AML-193 (cell line): ENCODE measurements around the gene RSAD1.

Experiments used
- DNase-seq, 2 experiments: peaks; one replicate each; lab custom pipeline; 2025; lab: John Stamatoyannopoulos, UW

RSAD1 gene

DNA sequence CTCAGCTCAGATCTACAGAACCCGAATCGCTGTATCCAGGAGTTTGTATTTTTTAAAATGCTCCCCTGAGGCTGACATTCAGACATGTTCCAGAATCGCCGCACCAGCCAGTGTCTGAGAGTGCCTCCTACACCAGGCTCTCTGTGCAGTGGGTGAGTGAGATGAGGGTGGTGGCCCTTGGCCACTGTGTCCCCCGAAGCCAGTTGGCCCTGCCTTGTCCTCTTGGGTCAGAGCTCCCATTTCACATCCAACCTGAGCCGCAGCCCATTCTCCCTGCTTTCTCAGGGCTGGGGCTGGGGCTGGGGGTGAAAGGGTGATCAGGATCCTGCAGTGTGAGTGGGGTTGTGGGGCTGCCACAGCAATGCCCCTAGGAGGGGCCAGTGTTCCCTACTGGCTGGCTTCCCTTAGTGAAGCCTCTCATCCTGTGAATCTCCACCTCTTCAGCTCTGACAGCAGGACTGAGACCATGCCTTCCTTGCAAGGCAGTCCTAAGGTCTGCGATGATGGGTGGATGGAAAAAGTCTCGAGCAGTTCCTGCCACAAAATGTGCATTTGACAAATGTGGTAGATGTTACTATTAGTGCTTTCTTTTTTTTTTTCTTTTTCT, 16.7 kb downstream of the RSAD1 start:
- no peak for DNase-seq

DNA sequence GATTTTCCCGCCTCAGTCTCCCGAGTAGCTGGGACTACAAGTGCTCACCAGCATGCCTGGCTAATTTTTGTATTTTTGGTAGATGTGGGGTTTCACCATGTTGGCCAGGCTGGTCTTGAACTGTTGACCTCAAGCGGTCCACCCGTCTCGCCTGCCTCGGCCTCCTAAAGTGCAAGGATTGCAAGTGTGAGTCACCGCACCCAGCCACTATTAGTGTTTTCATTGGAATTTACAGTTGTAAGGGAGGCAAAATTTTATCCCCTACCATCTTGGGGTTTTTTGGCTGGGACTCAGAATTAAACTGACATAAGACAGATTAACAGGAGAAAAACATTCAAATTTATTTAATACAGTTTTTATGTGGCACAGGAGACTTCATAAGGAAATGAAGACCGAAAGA, 17.3 kb downstream of the RSAD1 start:
- DNase-seq, result no peak

DNA sequence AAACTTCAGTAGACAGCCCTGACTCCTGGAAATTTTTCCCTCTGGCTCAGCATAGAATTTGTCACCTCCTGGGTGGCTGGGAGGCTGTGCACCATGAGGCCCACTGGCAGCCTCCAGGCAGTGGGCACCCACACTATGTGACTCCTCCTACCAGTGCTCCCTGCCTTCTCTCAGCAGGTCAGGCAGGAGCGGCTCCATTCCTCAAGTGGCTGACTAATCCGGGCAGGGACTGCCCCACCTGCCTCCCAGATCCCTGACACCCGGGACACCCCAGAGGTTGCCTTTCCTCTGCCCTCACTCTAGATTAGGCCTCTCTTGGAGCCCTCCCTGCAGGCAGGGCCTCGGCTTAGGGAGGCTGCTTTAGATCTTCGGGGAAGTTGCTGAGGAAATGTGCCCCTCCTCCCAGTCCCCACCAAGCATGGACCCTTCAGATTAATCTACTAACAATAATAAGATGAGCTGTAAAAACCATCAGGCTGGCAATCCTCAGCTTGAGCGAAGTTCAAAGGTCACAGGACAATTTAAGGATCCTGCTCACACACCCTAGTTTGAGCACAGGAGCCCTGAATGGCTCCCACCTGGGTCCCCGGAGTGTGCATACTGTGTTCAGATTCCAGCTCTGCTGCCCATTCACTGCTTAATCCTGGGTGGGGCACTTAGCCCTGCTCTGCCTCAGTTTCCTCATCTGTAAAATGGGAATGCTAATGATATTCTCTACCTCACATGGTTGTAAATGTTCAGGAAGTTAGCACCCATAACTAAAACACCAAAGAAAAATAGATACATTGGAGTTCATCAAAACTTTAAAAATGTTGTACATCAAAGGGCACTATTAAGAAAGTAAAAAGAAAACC, 19.6 kb downstream of the RSAD1 start:
- DNase-seq, result no peak

DNA sequence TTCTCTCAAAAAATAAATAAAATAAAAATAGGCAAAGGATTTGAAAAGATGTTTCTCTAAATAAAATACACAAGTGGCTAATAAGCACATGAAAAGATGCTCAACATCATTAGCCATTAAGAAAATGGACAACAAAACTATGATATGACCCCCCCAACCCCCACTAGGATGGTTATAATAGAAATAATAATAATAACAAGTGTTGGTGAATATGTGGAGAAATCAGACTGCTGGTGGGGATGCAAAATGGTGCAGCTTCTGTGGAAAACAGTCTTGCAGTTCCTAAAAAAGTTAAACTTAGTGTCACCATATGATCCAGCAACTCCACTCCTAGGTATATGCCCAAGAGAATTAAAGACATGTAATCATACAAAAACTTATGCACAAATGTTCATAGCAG, 20.6 kb downstream of the RSAD1 start:
- no peak for DNase-seq

DNA sequence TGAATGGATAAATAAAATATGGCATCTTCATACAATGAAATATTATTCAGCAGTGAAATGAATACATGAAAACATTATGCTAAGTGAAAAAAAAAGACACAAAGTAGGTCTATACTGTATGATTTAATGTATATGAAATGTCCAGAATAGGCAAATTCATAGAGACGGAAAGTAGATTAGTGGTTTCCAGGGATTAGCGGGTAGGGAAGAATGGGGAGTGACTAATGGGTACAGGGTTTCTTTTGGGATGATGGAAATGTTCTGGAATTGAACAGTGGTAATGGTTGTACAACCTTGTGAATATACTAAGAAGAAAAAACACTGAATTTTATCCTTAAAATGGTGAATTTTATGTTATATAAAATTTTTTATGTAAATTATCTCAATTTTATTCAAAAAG, 21.1 kb downstream of the RSAD1 start:
- no peak for DNase-seq

DNA sequence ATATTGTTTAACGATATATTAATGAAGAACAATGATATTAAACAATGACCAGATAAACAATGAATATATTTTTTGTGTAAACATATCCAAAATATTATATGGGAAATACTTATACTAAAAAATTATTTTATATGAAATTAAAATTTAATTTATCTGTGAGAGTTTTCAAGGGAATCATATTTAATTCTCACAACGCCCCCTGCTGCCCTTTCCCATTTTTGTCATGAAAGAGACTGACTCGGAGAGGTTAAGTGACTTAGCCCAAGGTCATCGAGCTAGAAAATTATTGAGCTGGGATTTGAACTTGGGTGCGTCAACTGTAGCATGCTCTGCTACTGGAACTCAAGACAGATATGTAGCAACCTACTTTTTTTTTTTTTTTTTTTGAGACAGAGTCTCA, 22.4 kb downstream of the RSAD1 start:
- peak; percentile 35 to 44 for DNase-seq

DNA sequence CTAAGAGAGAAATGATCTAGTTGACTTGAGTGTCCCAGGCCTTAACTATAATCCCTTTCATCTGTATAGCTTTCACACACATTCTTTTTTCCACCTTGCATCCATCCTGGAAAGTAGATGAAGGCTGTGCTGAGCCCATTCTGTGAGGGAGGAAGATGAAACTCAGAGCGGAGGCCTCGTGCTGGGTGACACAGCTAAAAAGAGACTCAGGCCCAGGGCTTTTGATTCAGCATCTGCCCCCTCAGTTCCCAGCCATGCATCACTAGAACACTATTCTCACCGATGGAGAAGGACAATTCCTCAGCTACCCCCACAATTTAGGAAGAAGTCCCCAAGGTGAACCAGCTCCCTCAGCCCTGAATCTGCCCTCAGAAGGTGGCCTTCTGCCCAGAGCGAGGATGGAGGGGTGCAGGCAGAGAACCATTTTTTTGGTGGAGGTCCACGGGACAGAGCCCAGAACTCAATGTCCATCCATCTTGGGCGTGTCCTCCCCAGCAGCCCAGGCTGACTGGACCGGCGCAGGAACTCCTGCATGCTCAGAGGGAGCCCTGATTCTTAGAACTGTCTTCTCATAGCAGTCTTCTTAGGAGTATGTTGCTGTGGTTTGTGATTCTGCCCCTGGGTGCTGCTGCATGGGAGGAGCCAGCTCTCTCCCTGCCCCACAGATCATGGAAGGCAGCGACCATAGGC, 23.8 kb downstream of the RSAD1 start:
- DNase-seq, result no peak

DNA sequence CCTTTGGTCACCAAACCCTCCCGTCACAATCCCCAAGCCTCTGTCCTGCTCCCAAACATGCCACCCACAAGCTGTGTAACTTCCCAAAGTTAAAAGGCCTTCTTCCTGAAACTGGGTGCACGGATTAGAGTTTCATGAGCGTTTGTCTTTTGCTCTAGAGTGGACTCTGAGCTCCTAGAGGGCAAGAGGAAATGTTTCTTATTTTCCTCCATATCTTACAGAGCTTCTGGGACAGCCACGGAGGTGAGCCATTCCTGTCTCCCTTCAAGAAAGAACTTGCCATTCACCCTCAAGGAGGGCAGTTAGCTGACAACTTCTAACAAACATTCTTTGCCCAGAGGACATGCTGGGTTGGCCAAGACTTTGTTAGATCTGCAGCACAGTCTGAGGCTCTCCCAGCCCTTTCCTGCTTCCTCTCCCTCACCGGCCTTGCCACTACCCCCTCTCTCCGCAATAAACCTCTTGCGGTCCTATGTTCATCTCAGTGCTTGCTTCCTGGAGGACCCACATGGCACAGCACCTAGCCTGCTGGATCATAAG, 27.0 kb downstream of the RSAD1 start:
- DNase-seq, result no peak

DNA sequence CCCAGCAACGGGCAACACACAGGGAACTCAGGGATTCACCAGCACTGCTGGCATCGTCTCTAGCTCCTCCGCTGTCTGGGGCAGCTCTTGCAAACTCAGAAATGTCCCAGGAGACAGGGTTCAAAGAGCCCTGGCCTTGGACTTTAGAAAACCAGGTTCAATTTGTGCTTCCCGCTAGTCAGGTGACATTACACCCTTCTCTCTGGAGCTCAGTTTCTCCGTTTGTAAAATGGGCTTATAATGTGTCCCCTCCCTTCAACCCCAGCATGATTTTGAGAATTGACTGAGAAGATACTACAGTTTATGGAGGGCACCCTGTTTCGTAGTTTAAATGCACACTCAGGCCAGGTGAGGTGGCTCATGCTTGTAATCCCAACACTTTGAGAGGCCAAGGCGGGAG, 27.6 kb downstream of the RSAD1 start:
- DNase-seq, result no peak

DNA sequence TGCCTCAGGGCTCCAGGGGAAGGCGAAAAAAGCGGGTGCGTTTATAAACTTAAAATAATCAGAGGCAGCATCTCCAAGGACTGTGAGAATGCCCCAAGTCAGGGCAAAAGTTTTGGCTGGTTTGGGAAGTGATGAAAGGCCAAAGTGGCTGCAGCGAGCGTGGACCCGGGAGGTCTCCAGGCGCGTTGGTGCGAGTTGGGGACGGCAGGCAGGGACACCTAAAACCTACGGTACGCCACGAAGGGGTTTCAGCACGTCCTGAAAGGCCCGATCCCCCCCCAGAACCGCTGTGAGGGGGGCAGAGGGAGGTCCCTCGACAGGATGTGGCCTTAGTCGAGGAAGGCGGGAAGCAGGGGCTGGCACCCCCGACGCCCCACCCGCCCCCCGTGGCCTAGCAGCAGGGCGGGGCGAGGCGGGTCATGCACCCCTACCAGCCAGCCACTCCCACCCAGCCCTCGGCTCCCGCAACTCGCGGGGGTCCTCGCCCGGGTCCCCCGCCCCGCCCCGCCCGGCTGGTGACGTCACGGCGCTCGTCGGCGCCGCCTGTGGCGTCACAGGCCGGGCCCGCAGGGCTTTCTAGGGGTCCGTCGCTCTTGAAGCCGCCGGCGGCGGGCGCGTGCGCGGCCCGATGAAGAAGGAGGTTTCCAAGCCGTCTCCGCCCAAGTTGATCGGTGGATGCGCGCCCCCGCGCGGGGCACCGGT, 29.4 kb downstream of the RSAD1 start, which contains the start of gene MYCBPAP:
TSS of gene MYCBPAP (plus strand) at position 569 of the 702 bp plus-strand sequence. CDS start 236 bp downstream, outside the sequence.
- no peak for DNase-seq

DNA sequence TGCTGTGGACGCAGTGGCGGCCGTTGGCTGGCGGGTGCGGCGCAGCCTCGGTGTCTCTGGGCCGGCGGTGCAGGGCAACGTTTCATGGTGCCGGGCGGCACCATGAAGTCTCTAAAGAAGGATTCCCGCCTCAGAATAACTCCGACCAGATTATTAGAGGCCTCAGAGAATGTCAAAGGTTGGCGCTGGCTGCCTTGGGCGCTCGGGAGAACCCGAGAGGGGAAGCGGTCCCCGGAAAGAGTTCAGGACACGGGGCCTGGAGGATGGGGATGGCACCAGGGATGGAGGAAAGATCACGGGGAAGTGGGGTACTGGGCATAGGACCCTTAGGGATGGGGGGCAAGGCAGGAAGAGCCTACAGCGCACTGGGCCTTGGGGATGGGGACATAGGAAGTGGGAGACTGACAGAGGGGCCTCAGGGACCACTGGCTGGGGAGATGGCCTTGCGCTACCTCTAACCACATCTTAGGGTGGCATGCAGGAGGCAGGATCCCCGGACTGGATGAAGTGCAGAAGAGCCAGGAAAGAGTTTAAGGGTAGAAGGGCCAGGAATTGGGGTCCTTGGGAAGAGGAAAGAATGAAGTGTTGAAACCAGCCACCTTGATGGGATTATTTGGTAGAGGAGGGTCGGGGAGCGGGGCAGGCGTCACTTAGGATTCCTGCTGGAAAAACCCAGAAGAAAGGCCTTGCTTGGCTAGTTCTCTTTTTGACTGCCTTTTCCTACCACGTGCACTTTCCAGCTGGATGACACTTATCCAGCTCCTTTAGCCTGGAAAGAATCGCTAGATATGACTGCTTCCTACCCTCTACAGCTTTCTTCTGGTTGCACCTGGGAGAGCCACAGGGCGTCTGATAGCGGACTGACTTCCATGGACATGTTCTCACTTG, 30.2 kb downstream of the RSAD1 start:
- DNase-seq, result no peak

DNA sequence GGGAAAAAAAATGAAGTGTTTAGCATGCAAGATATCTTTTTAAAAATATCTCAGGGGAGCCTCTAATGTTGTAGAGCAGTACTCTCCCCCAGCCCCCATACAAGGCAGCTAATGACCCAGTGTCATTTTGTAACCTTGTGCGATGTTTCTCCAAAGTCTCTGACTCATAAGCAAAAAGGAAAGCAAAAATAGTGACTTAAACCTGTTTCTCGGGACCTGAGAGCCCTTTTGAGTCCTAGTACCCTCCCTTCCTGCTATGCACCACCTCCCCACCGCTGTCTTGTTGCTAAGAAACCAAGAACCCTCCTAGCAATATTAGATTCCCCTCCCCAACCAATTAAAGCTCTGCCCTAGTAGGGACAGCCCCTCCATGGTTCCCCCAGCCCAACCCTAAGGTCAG, 32.4 kb downstream of the RSAD1 start:
- no peak for DNase-seq

DNA sequence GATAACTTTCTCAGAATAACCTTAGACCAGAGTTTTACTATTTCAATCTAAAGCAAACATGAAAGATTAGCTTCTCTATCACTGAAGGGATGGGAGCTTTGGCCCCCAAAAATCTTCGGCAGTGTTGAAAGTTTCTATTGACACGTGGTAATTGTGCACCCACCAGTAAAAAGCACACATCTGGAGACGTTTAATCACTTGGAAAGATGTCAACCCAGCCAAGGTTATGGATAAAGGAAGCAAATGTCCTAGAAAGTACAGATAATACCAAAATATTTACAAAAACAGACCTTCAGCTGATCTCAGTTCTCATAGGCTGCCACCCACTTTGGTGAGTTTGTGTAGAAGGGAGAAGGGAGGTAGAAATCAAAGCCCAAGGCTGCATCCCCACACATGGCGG, 34.8 kb downstream of the RSAD1 start:
- DNase-seq, result no peak

DNA sequence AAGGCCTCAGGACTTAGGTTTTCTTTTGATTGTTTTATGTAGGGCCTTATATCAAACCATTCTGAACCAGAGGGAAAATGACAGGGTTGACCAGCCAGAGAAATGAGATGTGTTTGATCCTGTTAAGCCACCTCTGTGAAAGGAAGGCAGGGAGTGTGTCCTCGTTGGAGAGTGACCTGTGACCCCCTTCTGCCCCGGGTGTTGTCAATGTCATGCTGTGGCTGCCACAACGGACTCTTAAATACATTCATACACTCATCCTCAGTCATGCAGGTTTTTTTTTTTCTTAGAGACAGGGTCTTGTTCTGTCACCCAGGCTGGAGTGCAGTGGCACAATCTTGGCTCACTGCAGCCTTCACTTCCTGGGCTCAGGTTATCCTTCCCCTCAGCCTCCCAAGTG, 35.7 kb downstream of the RSAD1 start:
- no peak for DNase-seq

DNA sequence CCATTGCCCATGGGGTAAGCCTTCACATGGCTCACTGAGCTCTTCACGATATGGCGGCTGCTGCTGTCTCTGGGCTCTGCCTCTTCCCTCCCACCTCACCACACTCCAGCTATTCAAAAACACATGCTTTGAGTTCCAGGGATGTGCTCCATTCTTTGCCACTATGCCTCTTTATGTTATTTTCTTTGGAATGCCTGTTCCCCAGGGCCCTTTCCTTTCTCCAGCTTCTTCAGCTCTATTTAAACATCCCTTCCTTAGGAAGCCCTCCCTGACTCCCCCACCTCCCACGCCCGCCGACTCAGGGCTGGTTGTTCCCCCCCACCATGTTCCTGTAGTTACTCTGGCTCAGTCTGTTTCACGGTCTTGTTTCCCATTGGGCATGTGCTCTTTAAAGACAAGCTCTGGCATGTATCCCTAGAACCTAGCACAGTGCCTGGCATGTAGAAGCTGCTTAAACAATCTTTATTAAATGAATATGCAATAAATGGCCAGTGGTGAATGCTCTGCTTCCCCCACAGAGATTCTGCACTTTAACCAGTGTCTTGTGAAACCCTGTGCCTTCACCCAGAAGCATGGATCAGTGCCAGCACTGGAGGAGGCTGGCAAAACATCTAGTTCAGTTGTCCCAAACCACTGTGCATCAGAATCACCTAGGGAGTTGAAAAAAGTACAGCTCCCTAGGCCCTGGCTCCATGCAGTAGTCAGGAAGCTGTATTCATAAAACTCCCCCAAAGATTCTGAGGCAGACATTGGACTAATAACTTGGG, 36.5 kb downstream of the RSAD1 start:
- DNase-seq, result peak; percentile 72 to 82

DNA sequence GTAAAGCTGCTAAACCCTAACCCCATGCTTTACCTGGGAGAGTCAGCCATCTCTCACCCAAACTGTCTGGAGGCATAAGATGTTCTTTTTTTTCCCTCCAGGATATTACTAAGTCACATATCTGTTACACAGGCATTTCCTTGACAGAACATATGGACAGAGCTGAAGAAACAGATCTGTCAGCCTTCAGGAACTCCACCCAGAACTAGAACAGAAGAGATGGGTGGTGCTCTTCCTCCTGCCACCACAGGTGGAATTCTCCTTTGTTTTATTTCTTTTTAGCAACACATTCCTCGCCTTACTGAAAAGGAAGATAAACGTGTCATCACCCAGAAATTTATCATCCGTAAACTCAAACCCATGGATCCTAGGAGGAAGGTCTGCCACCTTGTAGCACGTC, 38.4 kb downstream of the RSAD1 start:
- no peak for DNase-seq

DNA sequence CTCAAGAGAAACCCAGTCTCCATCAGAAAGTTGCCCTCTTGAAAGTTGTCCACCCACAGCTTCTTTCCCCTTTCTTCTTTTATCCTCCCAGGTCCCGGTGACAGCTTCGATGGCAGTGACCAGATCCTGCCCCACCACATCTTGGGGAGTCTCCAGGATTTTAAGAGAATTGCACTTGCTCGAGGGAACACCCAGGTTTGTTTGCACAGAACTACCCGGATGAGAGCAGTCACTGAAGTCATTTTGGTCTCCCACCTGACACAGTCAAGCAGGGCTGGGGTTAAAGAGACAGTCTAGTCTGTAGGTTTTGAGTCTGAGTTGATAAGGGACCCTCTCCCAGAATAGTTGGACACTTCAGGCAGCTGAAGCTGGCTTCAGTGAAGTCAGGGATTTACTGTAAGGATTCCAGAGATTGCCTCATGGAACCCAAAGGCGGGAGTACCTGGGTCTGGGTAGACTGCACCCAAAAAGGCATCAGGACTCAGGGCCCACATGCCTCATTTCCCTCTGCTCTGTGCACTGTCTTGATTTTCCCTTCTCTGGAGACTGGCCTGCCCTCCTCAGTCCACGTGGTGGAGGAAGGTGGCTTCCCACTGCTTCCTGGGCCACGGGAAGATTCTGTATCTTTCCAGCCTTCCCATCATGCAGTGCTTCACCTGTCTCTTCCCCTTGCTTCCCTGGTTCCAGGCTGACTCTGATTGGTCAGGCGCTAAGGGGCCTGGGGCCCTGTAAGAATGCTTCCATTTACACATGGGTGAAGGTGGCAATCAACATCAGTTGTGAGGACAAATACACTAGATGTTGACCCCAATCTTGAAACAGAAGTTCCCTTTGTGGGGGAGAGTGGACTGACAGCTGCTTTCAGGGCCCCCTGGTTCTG, 39.1 kb downstream of the RSAD1 start:
- no peak for DNase-seq

DNA sequence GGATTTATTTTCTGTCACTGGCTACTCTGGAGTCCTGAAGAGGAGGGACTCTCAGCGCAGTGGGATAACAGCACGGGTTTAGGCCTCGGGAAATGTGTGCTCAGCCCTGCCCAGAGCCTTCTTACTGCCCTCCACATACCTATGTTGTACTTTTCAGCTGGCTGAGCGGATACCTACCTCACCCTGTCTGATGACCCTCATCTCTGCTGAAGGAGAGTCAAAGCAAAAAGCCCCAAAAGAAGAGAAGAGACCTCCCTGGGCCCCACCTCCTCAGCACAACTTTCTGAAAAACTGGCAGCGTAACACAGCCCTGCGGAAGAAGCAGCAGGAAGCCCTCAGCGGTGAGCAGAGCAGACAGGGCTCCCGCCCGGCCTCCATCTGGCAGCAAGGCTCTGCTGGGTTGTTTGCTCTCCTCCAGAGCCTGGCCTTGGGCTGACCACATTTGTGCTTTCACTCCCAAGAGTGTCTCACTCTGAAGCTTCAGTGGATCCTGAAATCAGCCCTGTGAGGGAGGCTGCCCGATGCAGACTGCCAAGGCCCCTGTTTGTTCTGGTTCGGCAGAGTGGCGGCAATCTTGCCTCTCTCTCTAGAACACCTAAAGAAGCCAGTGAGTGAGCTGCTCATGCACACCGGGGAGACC, 39.8 kb downstream of the RSAD1 start:
- DNase-seq, result no peak
